DMS153 treated with DMSO at 0.1 percent for 48 hours (cell line): ENCODE measurements around the gene SUCLG2.

Experiments used
- DNase-seq: peaks from one replicate; lab custom pipeline; 2025; ENCODE audit not compliant: unreplicated experiment; lab: John Stamatoyannopoulos, UW

The SUCLG2 gene

GRCh38 chr3:67329358-67329757 is 325.1 kb downstream of the SUCLG2 start:
- DNase-seq, result no peak

GRCh38 chr3:67327582-67327981 is 326.8 kb downstream of the SUCLG2 start:
- DNase-seq, result no peak

- DNase-seq, result no peak
Measured at GRCh38 chr3:67325231-67325630, 329.2 kb downstream of the SUCLG2 start.
